ENCODE results near the gene NT5C2.

The NT5C2 gene

GRCh38 chr10:103120977-103121735, 71.9 kb downstream of the NT5C2 start:
- no peak for TF ChIP-seq CTCF (IDR thresholded peaks at IDR 0.05; ENCODE audit: low read depth, low read length, missing control alignments)
- no peaks in the 10 kb centered on the region for H3K36me3 ChIP-seq (replicated peaks)
- in situ Hi-C loops (cut with HindIII; ENCODE audit: low pct_ligation_motif_present, low sequenced_read_pairs), result no loop called here
- DNase-seq, result no peak
- H3K27ac ChIP-seq, result no peak overlapping the region
- no peaks in the 10 kb centered on the region for H3K27me3 ChIP-seq (replicated peaks)
- no peak overlapping the region for H3K4me3 ChIP-seq (ENCODE audit: low read depth, low read length)

GRCh38 chr10:103120546-103120945, 72.5 kb downstream of the NT5C2 start:
- DNase-seq, result no peak
- TF ChIP-seq CTCF (IDR thresholded peaks at IDR 0.05; ENCODE audit: low read depth, low read length, missing control alignments), result no peak
- Histone ChIP-seq H3K27ac (no peak overlapping the region), H3K4me3 (ENCODE audit: low read depth, low read length) (no peak overlapping the region), H3K36me3 (replicated peaks) (no peaks in the 10 kb centered on the region), H3K27me3 (replicated peaks) (no peaks in the 10 kb centered on the region)
- in situ Hi-C loops (cut with HindIII; ENCODE audit: low pct_ligation_motif_present, low sequenced_read_pairs), result no loop called here

GRCh38 chr10:103117247-103117646, 75.8 kb downstream of the NT5C2 start:
- no peak overlapping the region for H3K4me3 ChIP-seq (ENCODE audit: low read depth, low read length)
- no peaks in the 10 kb centered on the region for H3K27me3 ChIP-seq (replicated peaks)
- no peak for TF ChIP-seq CTCF (IDR thresholded peaks at IDR 0.05; ENCODE audit: low read depth, low read length, missing control alignments)
- in situ Hi-C loops (cut with HindIII; ENCODE audit: low pct_ligation_motif_present, low sequenced_read_pairs), result no loop called here
- no peak for DNase-seq
- H3K27ac ChIP-seq, result no peak overlapping the region
- H3K36me3 ChIP-seq (replicated peaks), result no peaks in the 10 kb centered on the region

- Histone ChIP-seq H3K27ac (no peak overlapping the region), H3K27me3 (replicated peaks) (no peaks in the 10 kb centered on the region), H3K36me3 (replicated peaks) (no peaks in the 10 kb centered on the region), H3K4me3 (ENCODE audit: low read depth, low read length) (no peak overlapping the region)
- no peak for DNase-seq
- TF ChIP-seq CTCF (IDR thresholded peaks at IDR 0.05; ENCODE audit: low read depth, low read length, missing control alignments), result no peak
- in situ Hi-C loops (cut with HindIII; ENCODE audit: low pct_ligation_motif_present, low sequenced_read_pairs), result no loop called here
These were observed 78.2 kb downstream of the NT5C2 start for GRCh38 chr10:103114876-103115275.

- no peak for DNase-seq
- no peak overlapping the region for H3K4me3 ChIP-seq (ENCODE audit: low read depth, low read length)
- in situ Hi-C loops (cut with HindIII; ENCODE audit: low pct_ligation_motif_present, low sequenced_read_pairs), result no loop called here
- no peak overlapping the region for H3K27ac ChIP-seq
- no peak for TF ChIP-seq CTCF (IDR thresholded peaks at IDR 0.05; ENCODE audit: low read depth, low read length, missing control alignments)
- H3K36me3 ChIP-seq (replicated peaks), result no peaks in the 10 kb centered on the region
- no peaks in the 10 kb centered on the region for H3K27me3 ChIP-seq (replicated peaks)
These were observed 80.9 kb downstream of the NT5C2 start for GRCh38 chr10:103111918-103112877.
